B cell (primary cell): ENCODE measurements around the gene DLL1. TPM values are rescaled to one million over a fixed set of nuclear protein-coding genes. Genes with fewer than 3 reads are reported as not detected.

ENCODE experiments used
- ATAC-seq: fragments of 200-7000 bp; cut with Tn5 transposase; one replicate; pipeline ENCODE4 v1.10.0; 2021; ENCODE audit warnings: low read depth, mild to moderate bottlenecking, moderate number of reproducible peaks, moderate library complexity
- CTCF ChIA-PET: fragments of 350-600 bp; sonication (Branson Sonifier 250); formaldehyde crosslinking; loops from one replicate; lab custom pipeline; 2021; ENCODE audit warnings: antibody characterized with exemption, inconsistent platforms; lab: Charles Lee
- POLR2A ChIA-PET: fragments of 350-600 bp; sonication (Branson Sonifier 250); formaldehyde crosslinking; loops from one replicate; lab custom pipeline; 2021; ENCODE audit warnings: antibody characterized with exemption; lab: Charles Lee
- DNase-seq: peaks from one replicate; pipeline ENCODE4 v3.0.0; 2013
- H2AFZ ChIP-seq: 2 replicates; pipeline ENCODE4 v1.6.1; 2012; ENCODE audit warnings: mild to moderate bottlenecking, low read depth, low read length; ENCODE audit not compliant: insufficient read depth, poor library complexity, severe bottlenecking
- H3K27ac ChIP-seq, 2 donors: 1 replicate in 1 of 2; 2 replicates in 1 of 2; pipeline ENCODE4 v1.5.1; 2012 to 2013; ENCODE audit warnings: low read length in 2 of 2, mild to moderate bottlenecking in 2 of 2, moderate library complexity in 1 of 2
- H3K27me3 ChIP-seq, 4 experiments: fragments of 200-600 bp in 1 of 4; sonication (generic) in 1 of 4; replicated peaks in 1 of 4; 1 replicate in 2 of 4; 2 replicates in 2 of 4; pipeline versions ENCODE4 v1.6.1 to v1.7.0; 2013 to 2016; ENCODE audit warnings: low read length in 3 of 4, mild to moderate bottlenecking in 2 of 4, mixed read lengths in 1 of 4, moderate library complexity in 1 of 4; ENCODE audit not compliant: insufficient read depth in 4 of 4, control insufficient read depth in 3 of 4; ENCODE audit errors: control extremely low read depth in 1 of 4
- H3K36me3 ChIP-seq, 2 experiments: replicated peaks in 1 of 2; 1 replicate in 1 of 2; 2 replicates in 1 of 2; pipeline versions ENCODE4 v1.6.1 to v1.7.1; 2013; ENCODE audit warnings: low read length in 1 of 2; ENCODE audit not compliant: insufficient read depth in 2 of 2, control insufficient read depth in 1 of 2; ENCODE audit errors: control extremely low read depth in 1 of 2, extremely low read depth in 1 of 2
- H3K4me1 ChIP-seq, 2 donors: fragments of 200-600 bp in 1 of 2; sonication (generic) in 1 of 2; 1 replicate in 1 of 2; 2 replicates in 1 of 2; pipeline versions ENCODE4 v1.5.1 to v1.6.1; 2013 to 2017; ENCODE audit warnings: low read length in 2 of 2; ENCODE audit not compliant: control insufficient read depth in 2 of 2, insufficient read depth in 2 of 2
- H3K4me2 ChIP-seq: replicated peaks from 2 replicates; pipeline ENCODE3; 2012; ENCODE audit warnings: mild to moderate bottlenecking, low read depth, low read length; ENCODE audit not compliant: poor library complexity, severe bottlenecking
- H3K4me3 ChIP-seq, 5 experiments: fragments of 200-600 bp in 1 of 5; sonication (generic) in 1 of 5; 1 replicate in 3 of 5; 2 replicates in 2 of 5; pipeline versions ENCODE4 v1.5.1 to v1.7.0; 2011 to 2016; ENCODE audit warnings: low read length in 4 of 5, mild to moderate bottlenecking in 4 of 5, low read depth in 2 of 5, control low read depth in 1 of 5, moderate library complexity in 1 of 5; ENCODE audit not compliant: insufficient read depth in 1 of 5; ENCODE audit errors: control extremely low read depth in 1 of 5, extremely low read depth in 1 of 5
- H3K79me2 ChIP-seq: fragments of 200-600 bp; sonication (generic); one replicate; pipeline ENCODE4 v1.6.0; 2016; ENCODE audit warnings: low read length; ENCODE audit not compliant: control insufficient read depth, insufficient read depth
- H3K9ac ChIP-seq: fragments of 200-600 bp; sonication (generic); 2 replicates; pipeline ENCODE4 v1.6.1; 2017; ENCODE audit warnings: mild to moderate bottlenecking, low read length, moderate library complexity
- H3K9me3 ChIP-seq, 3 donors: one replicate each; pipeline versions ENCODE4 v1.6.1 to v1.7.1; 2013; ENCODE audit warnings: low read length in 2 of 3; ENCODE audit not compliant: control insufficient read depth in 2 of 3, insufficient read depth in 1 of 3; ENCODE audit errors: control extremely low read depth in 1 of 3
- H4K20me1 ChIP-seq: 2 replicates; pipeline ENCODE4 v1.6.0; 2012; ENCODE audit warnings: mild to moderate bottlenecking, low read length; ENCODE audit not compliant: insufficient read depth, control insufficient read depth, poor library complexity, severe bottlenecking
- H3K27ac Mint-ChIP-seq: one replicate; pipeline ENCODE4 v1.8.0; 2021; ENCODE audit warnings: mixed read lengths
- H3K27me3 Mint-ChIP-seq: one replicate; pipeline ENCODE4 v1.8.0; 2021; ENCODE audit warnings: mixed read lengths
- H3K4me1 Mint-ChIP-seq: one replicate; pipeline ENCODE4 v1.8.0; 2021; ENCODE audit warnings: mixed read lengths
- H3K4me3 Mint-ChIP-seq: one replicate; pipeline ENCODE4 v1.8.0; 2021; ENCODE audit warnings: mixed read lengths
- H3K9me3 Mint-ChIP-seq: one replicate; pipeline ENCODE4 v1.8.0; 2022; ENCODE audit warnings: mixed read lengths; ENCODE audit not compliant: insufficient read depth
- CTCF ChIP-seq: fragments of 200-600 bp; IDR thresholded peaks from one replicate; pipeline ENCODE4 v1.8.0; 2022; ENCODE audit warnings: antibody characterized with exemption, mild to moderate bottlenecking
- EZH2 ChIP-seq: IDR thresholded peaks from 2 replicates; pipeline ENCODE4 v1.6.1; 2012; ENCODE audit warnings: borderline replicate concordance, low read depth, mild to moderate bottlenecking, moderate library complexity, low read length; ENCODE audit not compliant: insufficient read depth, poor library complexity, severe bottlenecking
- WGBS: methylation state at CpG from one replicate; pipeline ENCODE4 v1.1.5; 2013; ENCODE audit warnings: missing lambda C conversion rate; ENCODE audit not compliant: insufficient coverage; 5-methylcytosine and 5-hydroxymethylcytosine counted together
- intact Hi-C: fragments of 100-400 bp; cut with micrococcal nuclease; formaldehyde crosslinking; loops from one replicate; pipeline ENCODE4 v1.10.0; 2022
- polyA plus RNA-seq: library from polyadenylated mRNA; depleted of rRNA; stranded (reverse); fragments of >200 nt; gene quantifications from 2 replicates; pipeline ENCODE4 v1.2.3, GENCODE V29; 2012
- total RNA-seq, 2 donors: library from RNA; stranded (reverse); fragments of 120-200 nt in 1 of 2; gene quantifications; 1 replicate in 1 of 2; 2 replicates in 1 of 2; pipeline versions ENCODE4 v1.2.3 to v1.2.4, GENCODE V29; 2013 to 2022

Gene DLL1
- total and polyA plus RNA-seq, 2 donors (not counting 1 experiment from before 2014, with no cell fraction given), result 1.6 to 6.8 TPM

GRCh38 chr6:170286246-170286933 lies 4.5 kb downstream of the DLL1 start:
- Histone ChIP-seq H3K9ac (no peak overlapping the region), H3K79me2 (no peaks in the 10 kb centered on the region), H3K4me2 (no peak overlapping the region), H3K27ac (no peak overlapping the region), H3K9me3 (peaks cover 0 to 19% (median 0%) of the 10 kb centered on the region in 3 donors), H2AFZ (no peak overlapping the region), H3K27me3 (peaks cover 0 to 39% (median 24%) of the 10 kb centered on the region in 4 experiments), H3K36me3 (no peaks in the 10 kb centered on the region), H4K20me1 (no peaks in the 10 kb centered on the region), H3K4me3 (no peak overlapping the region), H3K4me1 (peaks cover 14 to 18% of the 10 kb centered on the region in 2 donors)
- Mint-ChIP-seq H3K4me1 (peaks cover 10% of the 10 kb centered on the region), H3K9me3 (no peaks in the 10 kb centered on the region), H3K27me3 (peaks cover 23% of the 10 kb centered on the region), H3K4me3 (no peak overlapping the region), H3K27ac (no peak overlapping the region)
- no peak for DNase-seq
- no peak for ATAC-seq
- 86% methylated on average over 17 of the region's 26 CpGs for WGBS
- TF ChIP-seq CTCF, result no peak
- TF ChIP-seq EZH2, result no peak
- intact Hi-C loops, result no loop called here
- POLR2A ChIA-PET, result no interaction called here
- CTCF ChIA-PET, result no interaction called here

GRCh38 chr6:170285482-170285881 lies 5.4 kb downstream of the DLL1 start:
- peaks cover 31% of the 10 kb centered on the region for H3K27me3 Mint-ChIP-seq
- H3K27ac Mint-ChIP-seq, result no peak overlapping the region
- peaks cover 11% of the 10 kb centered on the region for H3K4me1 Mint-ChIP-seq
- H3K27me3 ChIP-seq, result peaks cover 0 to 41% (median 24%) of the 10 kb centered on the region in 4 experiments
- intact Hi-C loops, result no loop called here
- no peaks in the 10 kb centered on the region for H3K9me3 Mint-ChIP-seq
- no peaks in the 10 kb centered on the region for H4K20me1 ChIP-seq
- ATAC-seq, result no peak
- H3K4me1 ChIP-seq, result peaks cover 14 to 16% of the 10 kb centered on the region in 2 donors
- TF ChIP-seq CTCF, result no peak
- TF ChIP-seq EZH2, result no peak
- H3K9ac ChIP-seq, result no peak overlapping the region
- no peak overlapping the region for H3K4me3 ChIP-seq
- H3K4me3 Mint-ChIP-seq, result no peak overlapping the region
- H3K27ac ChIP-seq, result no peak overlapping the region
- CTCF ChIA-PET, result no interaction called here
- DNase-seq, result no peak
- H2AFZ ChIP-seq, result no peak overlapping the region
- no peaks in the 10 kb centered on the region for H3K36me3 ChIP-seq
- POLR2A ChIA-PET, result no interaction called here
- H3K79me2 ChIP-seq, result no peaks in the 10 kb centered on the region
- WGBS, result 99% methylated on average over 5 of the region's 5 CpGs
- H3K4me2 ChIP-seq, result no peak overlapping the region
- H3K9me3 ChIP-seq, result peaks cover 0 to 21% (median 0%) of the 10 kb centered on the region in 3 donors
